AG04449 (cell line): ENCODE results near the gene ESR1.
"Not testable (repeated sequence)": the region's sequence is repeated elsewhere in the genome, so short reads cannot be mapped to it uniquely, and the experiment has no call there.

ENCODE experiments used
- CTCF ChIA-PET: fragments of 350-600 bp; formaldehyde crosslinking; extraction: SDS; loops from one replicate; lab custom pipeline; 2021; ENCODE audit warnings: antibody characterized with exemption; lab: Yijun Ruan, JAX
- POLR2A ChIA-PET: fragments of 400-600, 350-600 bp; formaldehyde crosslinking; extraction: SDS; loops from one replicate; lab custom pipeline; 2020; ENCODE audit warnings: antibody characterized with exemption, inconsistent platforms; lab: Yijun Ruan, JAX
- DNase-seq: peaks from one replicate; pipeline ENCODE4 v3.0.0-alpha.2; 2010; ENCODE audit warnings: low read depth, low spot score
- H3K4me3 ChIP-seq: 2 replicates; pipeline ENCODE4 v1.5.1; 2011; ENCODE audit warnings: low read depth, mild to moderate bottlenecking, control low read depth, low read length
- CTCF ChIP-seq: IDR thresholded peaks from one replicate; pipeline ENCODE4 v1.5.1; 2011; ENCODE audit warnings: mild to moderate bottlenecking, moderate library complexity, low read length, control low read depth, inconsistent platforms; ENCODE audit not compliant: insufficient read depth; ENCODE audit errors: missing control alignments

The ESR1 gene

GRCh38 chr6:152071843-152072242 lies 264.4 kb downstream of the ESR1 start:
- ChIA-PET POLR2A (no interaction called here), CTCF (no interaction called here)
- no peak for DNase-seq
- TF ChIP-seq CTCF = no peak
- no peak overlapping the region for H3K4me3 ChIP-seq

- H3K4me3 ChIP-seq, POLR2A ChIA-PET, CTCF ChIA-PET, DNase-seq: not testable (repeated sequence)
These were observed 268.8 kb downstream of the ESR1 start for GRCh38 chr6:152076242-152076641.

DNA sequence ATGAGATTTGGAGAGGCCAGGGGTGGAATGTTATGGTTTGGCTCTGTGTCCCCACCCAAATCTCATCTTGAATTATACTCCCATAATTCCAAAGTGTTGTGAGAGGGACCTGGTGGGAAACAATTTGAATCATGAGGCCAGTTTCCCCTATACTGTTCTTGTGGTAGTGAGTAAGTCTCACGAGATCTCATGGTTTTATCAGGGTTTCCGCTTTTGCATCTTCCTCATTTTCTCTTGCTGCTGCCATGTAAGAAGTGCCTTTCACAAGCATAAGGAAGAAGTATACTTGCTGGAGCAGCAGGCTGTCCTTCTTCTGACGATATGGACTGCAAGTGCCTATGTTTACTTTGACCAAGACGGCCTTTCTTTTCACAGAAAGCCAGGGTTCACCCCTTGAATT lies 270.5 kb downstream of the ESR1 start:
- POLR2A ChIA-PET = no interaction called here
- CTCF ChIA-PET = no interaction called here
- H3K4me3 ChIP-seq = no peak overlapping the region
- TF ChIP-seq CTCF = no peak
- DNase-seq = no peak

DNA sequence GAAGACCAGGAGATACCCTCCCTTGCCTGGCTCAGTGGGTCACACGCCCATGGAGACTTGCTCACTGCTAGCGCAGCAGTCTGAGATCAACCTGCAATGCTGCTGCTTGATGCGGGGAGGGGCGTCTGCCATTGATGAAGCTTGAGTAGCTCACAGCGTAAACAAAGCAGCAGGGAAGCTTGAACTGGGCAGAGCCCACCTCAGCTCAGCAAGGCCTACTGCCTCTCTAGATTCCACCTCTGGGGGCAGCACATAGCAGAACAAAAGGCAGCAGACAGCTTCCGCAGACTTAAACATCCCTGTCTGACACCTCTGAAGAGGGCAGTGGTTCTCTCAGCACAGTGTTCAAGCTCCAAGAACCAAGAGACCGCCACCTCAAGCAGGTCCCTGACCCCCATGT lies 271.3 kb downstream of the ESR1 start:
- ChIA-PET POLR2A (no interaction called here), CTCF (interaction anchor here (0.9 kb wide), 1 partner anchor 9 kb away, joined by 3 read pairs; no protein-coding TSS in a partner anchor)
- no peak for TF ChIP-seq CTCF
- no peak overlapping the region for H3K4me3 ChIP-seq
- DNase-seq = no peak

GRCh38 chr6:152085451-152085921 lies 278.0 kb downstream of the ESR1 start:
- DNase-seq = no peak
- no peak for TF ChIP-seq CTCF
- ChIA-PET POLR2A (no interaction called here), CTCF (interaction anchor here (0.6 kb wide), 1 partner anchor 148 kb away, joined by 4 read pairs; no protein-coding TSS in a partner anchor)
- no peak overlapping the region for H3K4me3 ChIP-seq

DNA sequence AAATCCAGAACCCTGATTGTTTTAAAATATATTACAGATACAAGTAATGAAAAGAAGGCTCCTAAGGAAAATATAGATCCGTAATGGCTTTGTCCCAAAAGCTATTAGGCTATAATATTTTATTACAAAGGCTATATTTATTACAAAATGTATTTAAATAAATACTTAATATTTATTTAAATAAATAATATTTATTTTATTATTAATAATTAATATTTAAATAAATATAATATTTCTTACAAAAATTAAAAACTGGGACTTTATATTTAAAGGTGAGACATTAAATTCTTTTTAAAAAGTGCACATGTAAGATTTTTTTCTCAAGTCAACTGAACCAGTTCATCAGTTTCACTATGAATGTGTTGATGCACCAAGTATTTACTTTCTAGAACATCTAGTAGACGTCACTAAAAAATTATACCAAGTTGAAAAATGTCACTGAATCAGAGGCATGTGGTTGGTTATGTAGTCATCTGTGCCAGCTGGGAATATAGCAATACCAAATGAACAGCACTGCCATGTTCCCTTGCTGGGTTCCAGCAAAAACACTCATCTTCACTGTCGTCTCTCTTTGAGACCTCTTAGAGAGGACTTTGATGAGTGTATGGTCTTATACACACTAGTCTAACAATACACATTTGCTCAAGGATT lies 278.9 kb downstream of the ESR1 start:
- H3K4me3 ChIP-seq = no peak overlapping the region
- no peak for TF ChIP-seq CTCF
- DNase-seq = no peak
- POLR2A ChIA-PET = no interaction called here
- CTCF ChIA-PET = no interaction called here

GRCh38 chr6:152087096-152087495 lies 279.6 kb downstream of the ESR1 start:
- no peak overlapping the region for H3K4me3 ChIP-seq
- ChIA-PET POLR2A (no interaction called here), CTCF (interaction anchor here (1.0 kb wide), 1 partner anchor 8 kb away, joined by 3 read pairs; no protein-coding TSS in a partner anchor)
- no peak for DNase-seq
- no peak for TF ChIP-seq CTCF
